H1 (cell line): Measurements from ENCODE around the gene PCBD1. TPM values are rescaled to one million over a fixed set of nuclear protein-coding genes. Genes with fewer than 3 reads are reported as not detected.
A peak's percentile ranks its signal among the peaks of the same experiment; 100 is the strongest.

Source experiments
- CTCF ChIA-PET: fragments of 300-600 bp; sonication (Branson Sonifier 250); formaldehyde crosslinking; loops from one replicate; lab custom pipeline; 2021; ENCODE audit not compliant: partially characterized antibody; lab: Charles Lee
- POLR2A ChIA-PET: fragments of 300-600 bp; sonication (Branson Sonifier 250); formaldehyde crosslinking; loops from one replicate; lab custom pipeline; 2021; ENCODE audit warnings: inconsistent platforms; ENCODE audit not compliant: partially characterized antibody; lab: Charles Lee
- DNase-seq, 2 experiments: peaks; one replicate each; pipeline versions ENCODE4 v3.0.0 to v3.0.0-alpha.2; 2010 to 2022; ENCODE audit warnings: low spot score in 2 of 2, low read depth in 1 of 2, mixed read lengths in 1 of 2
- FAIRE-seq: peaks from 2 replicates; lab custom pipeline; 2011; peaks lifted over from hg19 to GRCh38; lab: Jason Lieb, UNC
- H2AFZ ChIP-seq: 2 replicates; pipeline ENCODE4 v1.8.1; 2012; ENCODE audit warnings: low read length, inconsistent platforms
- H2AK5ac ChIP-seq: 2 replicates; pipeline ENCODE4 v1.6.1; 2013; ENCODE audit warnings: low read depth, low read length
- H2BK120ac ChIP-seq: replicated peaks from 2 replicates; pipeline ENCODE3; 2013; ENCODE audit warnings: low read depth, low read length, inconsistent platforms
- H2BK12ac ChIP-seq: 2 replicates; pipeline ENCODE4 v1.6.1; 2013; ENCODE audit warnings: low read depth, low read length
- H2BK15ac ChIP-seq: 2 replicates; pipeline ENCODE4 v1.6.1; 2013; ENCODE audit warnings: low read length
- H2BK20ac ChIP-seq: 2 replicates; pipeline ENCODE4 v1.6.1; 2013; ENCODE audit warnings: low read length
- H2BK5ac ChIP-seq: 2 replicates; pipeline ENCODE4 v1.6.1; 2013; ENCODE audit warnings: low read depth, low read length
- H3K14ac ChIP-seq: 2 replicates; pipeline ENCODE4 v1.6.1; 2013; ENCODE audit warnings: inconsistent platforms; ENCODE audit not compliant: insufficient read length
- H3K18ac ChIP-seq: 2 replicates; pipeline ENCODE4 v1.6.1; 2013; ENCODE audit warnings: low read length; ENCODE audit errors: extremely low read depth
- H3K23ac ChIP-seq: 2 replicates; pipeline ENCODE4 v1.6.1; 2013; ENCODE audit warnings: inconsistent platforms; ENCODE audit not compliant: insufficient read length
- H3K23me2 ChIP-seq: 2 replicates; pipeline ENCODE4 v1.6.1; 2013; ENCODE audit warnings: low read depth, low read length
- H3K27ac ChIP-seq: 2 replicates; pipeline ENCODE4 v1.6.1; 2011; ENCODE audit warnings: low read depth, low read length, inconsistent platforms
- H3K27me3 ChIP-seq, 4 experiments: replicated peaks in 1 of 4; 1 replicate in 1 of 4; 2 replicates in 3 of 4; pipeline versions ENCODE4 v1.6.1 to v1.8.1; 2011 to 2013; ENCODE audit warnings: low read length in 3 of 4, mild to moderate bottlenecking in 3 of 4, inconsistent platforms in 2 of 4, mixed read lengths in 2 of 4, moderate library complexity in 1 of 4; ENCODE audit not compliant: control insufficient read depth in 3 of 4, insufficient read depth in 3 of 4; ENCODE audit errors: extremely low read depth in 1 of 4
- H3K36me3 ChIP-seq, 4 experiments: 2 replicates each; pipeline versions ENCODE4 v1.6.1 to v1.8.1; 2011 to 2013; ENCODE audit warnings: mild to moderate bottlenecking in 4 of 4, low read length in 3 of 4, moderate library complexity in 2 of 4, control low read depth in 1 of 4, inconsistent platforms in 1 of 4; ENCODE audit not compliant: insufficient read depth in 4 of 4, control insufficient read depth in 2 of 4
- H3K4ac ChIP-seq: replicated peaks from 2 replicates; pipeline ENCODE3; 2013; ENCODE audit warnings: low read length, low read depth, mixed read lengths, inconsistent platforms; ENCODE audit not compliant: insufficient read length
- H3K4me1 ChIP-seq, 4 experiments: replicated peaks in 1 of 4; 1 replicate in 1 of 4; 2 replicates in 3 of 4; pipeline versions ENCODE4 v1.6.1 to v1.8.1; 2011 to 2013; ENCODE audit warnings: low read length in 3 of 4, inconsistent platforms in 2 of 4, mixed read lengths in 1 of 4; ENCODE audit not compliant: insufficient read depth in 4 of 4, control insufficient read depth in 3 of 4
- H3K4me2 ChIP-seq, 2 experiments: 2 replicates each; pipeline versions ENCODE4 v1.6.1 to v1.8.1; 2011 to 2013; ENCODE audit warnings: low read depth in 2 of 2, low read length in 2 of 2, control low read depth in 1 of 2, inconsistent platforms in 1 of 2, mild to moderate bottlenecking in 1 of 2; ENCODE audit not compliant: insufficient read depth in 1 of 2
- H3K4me3 ChIP-seq, 4 experiments: fragments of 200-600, 300-600 bp in 1 of 4; sonication (generic), shearing (Covaris generic), sonication (Bioruptor Twin) in 1 of 4; 2 replicates each; pipeline versions ENCODE4 v1.5.1 to v1.8.1; 2011 to 2016; ENCODE audit warnings: low read length in 4 of 4, low read depth in 3 of 4, control low read depth in 2 of 4, inconsistent platforms in 2 of 4, mild to moderate bottlenecking in 2 of 4, mixed read lengths in 1 of 4, moderate library complexity in 1 of 4; ENCODE audit not compliant: insufficient read depth in 2 of 4; ENCODE audit errors: extremely low read depth in 1 of 4
- H3K56ac ChIP-seq: replicated peaks from 2 replicates; pipeline ENCODE3; 2013; ENCODE audit warnings: low read depth, mild to moderate bottlenecking, mixed read lengths, low read length, inconsistent platforms; ENCODE audit not compliant: insufficient read length
- H3K79me1 ChIP-seq: 2 replicates; pipeline ENCODE4 v1.6.1; 2013; ENCODE audit warnings: low read depth, low read length, control low read depth
- H3K79me2 ChIP-seq, 2 experiments: 2 replicates each; pipeline versions ENCODE4 v1.6.1 to v1.8.1; 2012 to 2013; ENCODE audit warnings: low read length in 2 of 2, mild to moderate bottlenecking in 2 of 2, inconsistent platforms in 1 of 2; ENCODE audit not compliant: insufficient read depth in 2 of 2, control insufficient read depth in 1 of 2
- H3K9ac ChIP-seq, 4 experiments: replicated peaks in 1 of 4; 1 replicate in 1 of 4; 2 replicates in 3 of 4; pipeline versions ENCODE4 v1.6.1 to v1.8.1; 2011 to 2013; ENCODE audit warnings: low read depth in 3 of 4, low read length in 3 of 4, control low read depth in 2 of 4, mild to moderate bottlenecking in 2 of 4, moderate library complexity in 2 of 4, inconsistent platforms in 1 of 4; ENCODE audit errors: extremely low read depth in 1 of 4
- H3K9me3 ChIP-seq, 2 experiments: 2 replicates each; pipeline versions ENCODE4 v1.6.1 to v1.8.1; 2012 to 2013; ENCODE audit warnings: mild to moderate bottlenecking in 2 of 2, moderate library complexity in 2 of 2, control low read depth in 1 of 2, inconsistent platforms in 1 of 2, low read depth in 1 of 2, low read length in 1 of 2, mixed read lengths in 1 of 2; ENCODE audit not compliant: insufficient read depth in 2 of 2
- H4K20me1 ChIP-seq, 2 experiments: replicated peaks in 1 of 2; 2 replicates each; pipeline versions ENCODE3 to v1.8.1; 2011 to 2013; ENCODE audit warnings: inconsistent platforms in 2 of 2, low read length in 2 of 2, mild to moderate bottlenecking in 1 of 2; ENCODE audit not compliant: insufficient read depth in 2 of 2, control insufficient read depth in 1 of 2
- H4K5ac ChIP-seq: 2 replicates; pipeline ENCODE4 v1.6.1; 2013; ENCODE audit warnings: low read length, low read depth, mixed read lengths, inconsistent platforms; ENCODE audit not compliant: insufficient read length
- H4K8ac ChIP-seq: 2 replicates; pipeline ENCODE4 v1.8.0; 2013; ENCODE audit warnings: mild to moderate bottlenecking, moderate library complexity, low read length, inconsistent platforms; ENCODE audit not compliant: insufficient read depth; ENCODE audit errors: extremely low read depth
- H4K91ac ChIP-seq: replicated peaks from 2 replicates; pipeline ENCODE3; 2013; ENCODE audit warnings: low read length, mixed read lengths, inconsistent platforms; ENCODE audit not compliant: insufficient read length
- GABPA ChIP-seq: IDR thresholded peaks from 2 replicates; pipeline ENCODE4 v1.6.1; 2011; ENCODE audit warnings: mild to moderate bottlenecking, low read length, moderate library complexity, borderline replicate concordance; ENCODE audit not compliant: insufficient read depth
- RAD21 ChIP-seq, 2 experiments: IDR thresholded peaks in 1 of 2; conservative IDR thresholded peaks in 1 of 2; 2 replicates each; pipeline ENCODE4 v1.6.1; 2011; ENCODE audit warnings: low read depth in 2 of 2, low read length in 2 of 2, improper control_type of control experiment in 1 of 2, inconsistent platforms in 1 of 2, mild to moderate bottlenecking in 1 of 2, moderate library complexity in 1 of 2
- RBBP5 ChIP-seq: IDR thresholded peaks from 2 replicates; pipeline ENCODE4 v1.7.1; 2012; ENCODE audit warnings: low read depth, mild to moderate bottlenecking, inconsistent platforms, low read length, moderate library complexity, borderline replicate concordance
- SP1 ChIP-seq: IDR thresholded peaks from 2 replicates; pipeline ENCODE4 v1.6.1; 2011; ENCODE audit warnings: low read depth, low read length
- polyA plus RNA-seq, 7 experiments: library from polyadenylated mRNA; depleted of rRNA in 3 of 7; stranded (reverse) in 5 of 7; unstranded in 2 of 7; fragments of >200 nt in 5 of 7; fragments of 200-250 nt in 2 of 7; gene quantifications; 1 replicate in 5 of 7; 2 replicates in 1 of 7; 4 replicates in 1 of 7; pipeline versions ENCODE4 v1.2.1 to v1.2.3, GENCODE V29; 2011 to 2013; ENCODE audit warnings: missing spikeins in 2 of 7, mixed read lengths in 2 of 7
- total RNA-seq: library from RNA; stranded (reverse); fragmentation: NEBNext Ultra II Directional; extraction: Animal tissue kit (Norgen Biotek cat#: 25700); gene quantifications from 2 replicates; pipeline ENCODE4 v1.2.1, GENCODE V29; 2021

Gene PCBD1
- total and polyA plus RNA-seq, 2 of the 8 experiments (the other 6 are each of a cell fraction or from before 2014, with no cell fraction given), result 46.5 to 55.0 TPM

DNA sequence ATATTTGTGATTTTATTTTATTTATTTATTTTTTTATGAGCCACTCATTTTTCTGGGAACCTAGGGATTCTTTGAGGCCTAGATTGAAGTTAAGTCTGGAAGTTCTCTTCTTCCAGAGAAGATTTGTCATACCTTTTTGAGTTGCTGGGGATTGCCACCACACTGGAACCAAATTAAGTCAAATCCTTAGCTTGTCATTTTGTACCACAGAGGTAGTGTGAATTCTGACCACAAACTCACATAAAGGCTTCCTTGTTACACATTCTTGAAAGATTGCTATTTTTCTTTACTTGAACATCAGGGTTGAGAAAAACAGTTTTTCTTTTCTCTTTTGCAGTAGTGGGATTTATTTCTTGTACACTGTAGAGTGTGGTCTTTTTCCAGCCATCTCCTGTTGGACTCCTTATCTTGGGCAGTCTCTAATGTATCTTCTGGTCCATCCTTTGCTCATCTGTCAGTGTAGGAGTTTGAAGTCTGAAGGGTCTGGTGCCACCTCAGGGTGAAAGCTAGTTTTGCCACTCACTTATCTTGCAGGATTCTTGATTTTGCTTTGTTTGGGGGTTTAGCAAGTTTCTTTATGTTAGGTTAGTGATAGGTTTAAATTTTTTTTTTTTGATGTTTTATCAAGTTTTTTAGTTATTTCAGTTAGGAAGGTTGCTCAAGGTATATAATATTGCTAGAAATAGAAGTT is 24.8 kb downstream of the PCBD1 start:
- DNase-seq (no peak), FAIRE-seq (no peak)
- Histone ChIP-seq H2BK12ac (no peak overlapping the region), H3K4ac (no peak overlapping the region), H3K14ac (no peak overlapping the region), H3K18ac (no peak overlapping the region), H3K23ac (no peak overlapping the region), H3K79me2 (no peaks in the 10 kb centered on the region), H2BK5ac (no peak overlapping the region), H2BK120ac (no peak overlapping the region), H2BK15ac (no peak overlapping the region), H4K5ac (no peak overlapping the region), H4K20me1 (no peaks in the 10 kb centered on the region), H4K91ac (no peak overlapping the region), H3K27me3 (no peaks in the 10 kb centered on the region), H3K9ac (no peak overlapping the region), H3K36me3 (peaks cover 0 to 34% (median 20%) of the 10 kb centered on the region in 4 experiments; a peak in 6 of 8 replicates), H3K4me2 (no peak overlapping the region), H2AK5ac (no peak overlapping the region), H4K8ac (no peak overlapping the region), H3K4me3 (no peak overlapping the region), H2BK20ac (no peak overlapping the region), H3K23me2 (no peaks in the 10 kb centered on the region), H3K27ac (no peak overlapping the region), H3K79me1 (no peaks in the 10 kb centered on the region), H3K56ac (no peak overlapping the region), H2AFZ (no peak overlapping the region), H3K4me1 (no peaks in the 10 kb centered on the region), H3K9me3 (no peaks in the 10 kb centered on the region; a peak in 1 of 4 replicates)
- TF ChIP-seq GABPA, result no peak
- TF ChIP-seq SP1, result no peak
- TF ChIP-seq RAD21 (IDR thresholded peaks at IDR 0.05 in 1 of 2, conservative IDR thresholded peaks at IDR 0.05 in 1 of 2; ENCODE audit: low read depth in 2 of 2, low read length in 2 of 2), result peak in 1 of 2 experiments; percentile 14; a peak in 1 of 4 replicates
- no peak for TF ChIP-seq RBBP5
- CTCF ChIA-PET, result interaction anchor here (0.6 to 2.5 kb wide), 4 partner anchors 10 to 744 kb away, joined by 3 to 7 read pairs (median 5); no protein-coding TSS in a partner anchor
- POLR2A ChIA-PET, result interaction anchor here (1.1 to 2.3 kb wide), 4 partner anchors 10 to 57 kb away, joined by 3 to 6 read pairs (median 4); no protein-coding TSS in a partner anchor
